Adrenal gland (tissue), 12 donors: ENCODE measurements around the gene LMX1B. TPM values are rescaled to one million over a fixed set of nuclear protein-coding genes. Genes with fewer than 3 reads are reported as not detected.

Experiments
- DNase-seq, 7 donors: peaks; one replicate each; pipeline ENCODE4 v3.0.0-alpha.2; 2019 to 2020
- H3K27ac ChIP-seq, 5 donors: fragments of 200-600 bp; sonication (generic) in 4 of 5; 1 replicate in 3 of 5; 2 replicates in 2 of 5; pipeline versions ENCODE4 v1.5.1 to v1.8.0; 2016 to 2020; ENCODE audit warnings: mild to moderate bottlenecking in 1 of 5
- H3K27me3 ChIP-seq: fragments of 200-600 bp; 2 replicates; pipeline ENCODE4 v1.8.0; 2021
- H3K36me3 ChIP-seq, 2 donors: fragments of 200-600 bp; replicated peaks in 1 of 2; 1 replicate in 1 of 2; 2 replicates in 1 of 2; pipeline versions ENCODE4 v1.5.1 to v1.8.0; 2018 to 2022
- H3K4me1 ChIP-seq, 2 donors: fragments of 200-600 bp; replicated peaks in 1 of 2; 1 replicate in 1 of 2; 2 replicates in 1 of 2; pipeline versions ENCODE4 v1.5.1 to v1.8.0; 2018 to 2021
- H3K4me3 ChIP-seq, 4 donors: fragments of 200-600 bp; sonication (generic) in 3 of 4; one replicate each; pipeline ENCODE4 v1.5.1; 2016 to 2018
- H3K9me3 ChIP-seq, 3 donors: fragments of 200-600 bp; sonication (generic) in 1 of 3; replicated peaks in 1 of 3; 1 replicate in 2 of 3; 2 replicates in 1 of 3; pipeline versions ENCODE4 v1.5.1 to v1.8.0; 2016 to 2021
- POLR2A ChIP-seq, 2 donors: fragments of 450-650 bp; IDR thresholded peaks; one replicate each; pipeline ENCODE4 v1.6.1; 2017; ENCODE audit warnings: antibody characterized with exemption in 2 of 2, mild to moderate bottlenecking in 2 of 2, moderate library complexity in 1 of 2
- WGBS, 4 donors: extraction: QIAGEN DNeasy Blood & Tissue Kit in 2 of 4; methylation state at CpG; one replicate each; pipeline versions ENCODE4 v1.1.5 to v1.1.7; 2013 to 2017; 5-methylcytosine and 5-hydroxymethylcytosine counted together
- intact Hi-C, 2 donors: fragments of 100-400 bp; cut with DNase I; formaldehyde crosslinking; loops; one replicate each; pipeline versions ENCODE4 v1.14.1 to v1.15.0; 2022 to 2023
- polyA plus RNA-seq, 3 donors: library from polyadenylated mRNA; stranded (reverse); fragments of 200-250 nt in 2 of 3; fragments of 350-450 nt in 1 of 3; fragmentation: Illumina TruSeq in 1 of 3; extraction: RNeasy Lipid Tissue Mini Kit (QIAGEN cat#74804) in 1 of 3; gene quantifications; one replicate each; pipeline ENCODE4 v1.2.3, GENCODE V29; 2013 to 2014
- total RNA-seq, 9 donors: library from RNA; depleted of rRNA in 4 of 9; stranded (reverse); fragments of >200 nt in 4 of 9; fragments of 120-200 nt in 1 of 9; fragmentation: NEBNext Ultra II Directional in 1 of 9; extraction: Animal tissue kit (Norgen Biotek cat#: 25700) in 1 of 9; gene quantifications; one replicate each; pipeline versions ENCODE4 v1.1.0 to v1.2.4, GENCODE V29; 2013 to 2023
- TF ChIP-seq, protein P1 (sequence below), 6 experiments: fragments of 450-650 bp in 4 of 6; fragments of 200-600 bp in 2 of 6; sonication (generic) in 1 of 6; IDR thresholded peaks; 1 replicate in 5 of 6; 2 replicates in 1 of 6; pipeline versions ENCODE4 v1.5.1 to v1.8.0; 2016 to 2021; ENCODE audit warnings: antibody characterized with exemption in 6 of 6, mild to moderate bottlenecking in 2 of 6, moderate library complexity in 1 of 6
- donor health status: healthy with polysubstance abuse.
- donor health status: Bipolar disorder and iron deficiency.
- donor health status: DM: yes; HTN: yes; CAD: no.
- donor health status: DM: no; HTN: no; CAD: no.
- donor health status: DM: no; HTN: no; CAD: no.
- donor health status: DM: yes; HTN: yes; CAD: no.

Gene LMX1B
- total and polyA plus RNA-seq, 12 donors = under 0.01 to 0.07 TPM; not detected in 10

DNA sequence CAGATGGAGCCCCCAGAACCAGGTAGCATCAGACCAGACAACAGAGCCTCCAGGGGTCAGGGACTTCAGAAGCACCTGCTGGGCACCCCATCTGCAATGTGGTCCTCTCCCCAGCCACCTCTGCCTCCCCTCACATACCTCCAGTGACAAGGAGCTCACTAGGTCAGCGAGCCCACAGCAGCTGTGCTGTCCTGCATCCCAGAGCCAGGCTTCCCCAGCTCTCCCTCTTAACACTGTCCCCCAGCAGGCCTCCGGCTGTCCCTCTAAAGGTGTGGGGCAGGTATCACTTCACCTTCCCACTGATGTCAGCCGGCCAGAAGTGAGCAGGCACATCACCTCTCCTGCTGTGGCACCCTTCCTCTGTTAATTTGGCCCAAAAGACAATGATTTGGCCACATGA is 83.6 kb downstream of the LMX1B start:
- H3K9me3 ChIP-seq = no peaks in the 10 kb centered on the region
- 74 to 100% (median 85%) methylated on average over 2 to 3 of the region's 3 CpGs for WGBS, 4 donors

DNA sequence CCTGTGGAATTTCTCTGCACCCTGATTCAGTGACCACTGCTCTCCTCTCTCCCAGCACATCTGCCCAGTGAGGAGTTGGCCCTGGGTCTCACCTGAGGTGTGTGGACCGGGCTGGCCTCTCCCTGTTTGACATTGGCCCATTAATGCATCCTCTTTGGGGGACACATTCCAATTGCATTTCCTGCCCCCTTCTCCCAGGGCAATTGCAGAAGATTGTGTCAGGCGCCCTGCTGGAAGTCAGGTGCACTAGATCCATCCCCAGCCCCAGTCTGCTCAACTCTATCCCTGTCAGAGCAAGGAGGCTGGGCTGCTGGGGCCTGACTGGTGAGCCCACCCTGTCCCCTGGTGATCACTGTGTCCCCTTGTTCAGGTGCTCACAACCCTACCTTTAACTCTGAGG is 84.5 kb downstream of the LMX1B start:
- H3K4me1 ChIP-seq = no peaks in the 10 kb centered on the region
- TF ChIP-seq, protein P1, sequence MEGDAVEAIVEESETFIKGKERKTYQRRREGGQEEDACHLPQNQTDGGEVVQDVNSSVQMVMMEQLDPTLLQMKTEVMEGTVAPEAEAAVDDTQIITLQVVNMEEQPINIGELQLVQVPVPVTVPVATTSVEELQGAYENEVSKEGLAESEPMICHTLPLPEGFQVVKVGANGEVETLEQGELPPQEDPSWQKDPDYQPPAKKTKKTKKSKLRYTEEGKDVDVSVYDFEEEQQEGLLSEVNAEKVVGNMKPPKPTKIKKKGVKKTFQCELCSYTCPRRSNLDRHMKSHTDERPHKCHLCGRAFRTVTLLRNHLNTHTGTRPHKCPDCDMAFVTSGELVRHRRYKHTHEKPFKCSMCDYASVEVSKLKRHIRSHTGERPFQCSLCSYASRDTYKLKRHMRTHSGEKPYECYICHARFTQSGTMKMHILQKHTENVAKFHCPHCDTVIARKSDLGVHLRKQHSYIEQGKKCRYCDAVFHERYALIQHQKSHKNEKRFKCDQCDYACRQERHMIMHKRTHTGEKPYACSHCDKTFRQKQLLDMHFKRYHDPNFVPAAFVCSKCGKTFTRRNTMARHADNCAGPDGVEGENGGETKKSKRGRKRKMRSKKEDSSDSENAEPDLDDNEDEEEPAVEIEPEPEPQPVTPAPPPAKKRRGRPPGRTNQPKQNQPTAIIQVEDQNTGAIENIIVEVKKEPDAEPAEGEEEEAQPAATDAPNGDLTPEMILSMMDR (IDR thresholded peaks at IDR 0.05) = no peak
- no peak for TF ChIP-seq POLR2A (IDR thresholded peaks at IDR 0.05)
- DNase-seq = no peak
- no peaks in the 10 kb centered on the region for H3K9me3 ChIP-seq
- H3K36me3 ChIP-seq = no peaks in the 10 kb centered on the region
- H3K4me3 ChIP-seq = no peak overlapping the region
- intact Hi-C loops = no loop called here
- no peak overlapping the region for H3K27ac ChIP-seq
- H3K27me3 ChIP-seq = peaks cover 5% of the 10 kb centered on the region
- 69 to 89% (median 81%) methylated on average over 1 to 2 of the region's 2 CpGs for WGBS, 4 donors

More for the DNA sequence above, 83.6 kb downstream of the LMX1B start:
- no peak for TF ChIP-seq POLR2A (IDR thresholded peaks at IDR 0.05)
- TF ChIP-seq, protein P1 (IDR thresholded peaks at IDR 0.05) = no peak
- intact Hi-C loops = no loop called here
- Histone ChIP-seq H3K4me1 (no peaks in the 10 kb centered on the region), H3K27me3 (no peaks in the 10 kb centered on the region), H3K4me3 (no peak overlapping the region), H3K27ac (no peak overlapping the region), H3K36me3 (no peaks in the 10 kb centered on the region)
- DNase-seq = no peak

DNA sequence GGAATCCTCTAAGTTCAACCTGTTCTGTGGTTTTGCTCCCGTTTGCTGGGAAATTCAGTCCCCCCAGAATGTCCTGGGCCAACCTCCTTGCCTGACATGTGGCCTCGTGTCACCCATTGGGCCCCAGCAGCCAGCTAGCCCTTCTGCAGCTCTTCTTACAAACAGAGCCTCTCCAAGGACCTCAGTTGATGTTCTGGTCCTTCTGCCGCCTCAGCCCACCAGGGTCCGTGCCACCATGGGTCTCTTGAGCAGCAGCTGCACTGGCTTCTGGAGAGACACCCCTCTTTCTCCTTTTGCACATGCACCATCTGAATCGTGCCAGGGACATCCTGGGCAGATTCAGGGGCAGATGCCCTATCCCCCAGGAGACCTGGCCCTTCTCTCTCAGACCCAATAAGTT is 85.0 kb downstream of the LMX1B start:
- H3K4me1 ChIP-seq = no peaks in the 10 kb centered on the region
- H3K9me3 ChIP-seq = no peaks in the 10 kb centered on the region
- no peak for DNase-seq
- H3K4me3 ChIP-seq = no peak overlapping the region
- no peak for TF ChIP-seq POLR2A (IDR thresholded peaks at IDR 0.05)
- TF ChIP-seq, protein P1 (IDR thresholded peaks at IDR 0.05) = no peak
- H3K36me3 ChIP-seq = no peaks in the 10 kb centered on the region
- peaks cover 5% of the 10 kb centered on the region for H3K27me3 ChIP-seq
- no peak overlapping the region for H3K27ac ChIP-seq
- intact Hi-C loops = no loop called here
- WGBS, 4 donors = 68 to 81% (median 76%) methylated on average over 4 to 5 of the region's 5 CpGs

DNA sequence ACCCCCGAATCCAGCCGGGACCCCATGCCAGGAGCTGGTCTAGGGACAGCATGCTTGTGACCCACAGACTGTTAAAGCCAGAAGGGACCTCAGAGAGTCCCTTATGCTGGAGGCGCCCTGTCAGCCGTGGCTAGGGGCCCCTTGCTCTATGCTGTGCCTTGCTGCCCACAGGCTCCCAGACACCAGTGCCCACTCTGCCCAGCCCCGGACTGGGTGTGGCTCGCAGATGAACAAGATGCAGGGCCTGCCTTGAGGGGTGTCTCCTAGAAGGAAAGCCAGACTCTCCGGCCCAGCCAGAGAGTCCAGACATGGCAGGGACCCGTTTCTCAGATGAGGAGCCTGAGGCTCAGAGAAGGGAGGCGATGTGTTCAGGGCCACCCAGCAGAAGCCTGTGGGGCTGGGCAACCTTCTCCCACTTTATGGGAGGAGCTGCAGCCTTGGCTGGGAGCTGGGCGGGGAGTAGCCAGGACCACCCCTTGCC is 85.7 kb downstream of the LMX1B start:
- TF ChIP-seq, protein P1 (IDR thresholded peaks at IDR 0.05) = no peak
- no peak for TF ChIP-seq POLR2A (IDR thresholded peaks at IDR 0.05)
- DNase-seq = no peak
- intact Hi-C loops = no loop called here
- Histone ChIP-seq H3K36me3 (no peaks in the 10 kb centered on the region), H3K4me3 (no peak overlapping the region), H3K27ac (no peak overlapping the region), H3K9me3 (no peaks in the 10 kb centered on the region), H3K27me3 (peaks cover 5% of the 10 kb centered on the region), H3K4me1 (peaks cover 0 to 1% of the 10 kb centered on the region in 2 donors)
- 65 to 92% (median 77%) methylated on average over 1 to 10 of the region's 10 CpGs for WGBS, 4 donors
